HEK293 (cell line): Measurements from ENCODE around the gene CARMIL3.
"Not testable (repeated sequence)": the region's sequence is repeated elsewhere in the genome, so short reads cannot be mapped to it uniquely, and the experiment has no call there.

Experiments used
- CTCF ChIA-PET: fragments of 350-600 bp; formaldehyde crosslinking; extraction: SDS; loops from one replicate; lab custom pipeline; 2021; ENCODE audit warnings: antibody characterized with exemption; lab: Yijun Ruan, JAX
- POLR2A ChIA-PET: fragments of 300-600 bp; formaldehyde crosslinking; extraction: SDS; loops from one replicate; lab custom pipeline; 2020; ENCODE audit warnings: antibody characterized with exemption, inconsistent platforms; lab: Yijun Ruan, JAX
- H3K27ac ChIP-seq: fragments of 200-500 bp; sonication (Bioruptor generic); 2 replicates; pipeline ENCODE4 v1.5.1; 2014; ENCODE audit warnings: low read depth, low read length, control low read depth, inconsistent platforms; ENCODE audit errors: extremely low read depth
- H3K36me3 ChIP-seq, 2 experiments: fragments of 200-500 bp in 1 of 2; sonication (Bioruptor generic) in 1 of 2; 1 replicate in 1 of 2; 2 replicates in 1 of 2; pipeline ENCODE4 v1.5.1; 2014 to 2017; ENCODE audit warnings: inconsistent platforms in 2 of 2, low read length in 2 of 2; ENCODE audit not compliant: control insufficient read depth in 2 of 2, insufficient read depth in 1 of 2
- H3K4me1 ChIP-seq: fragments of 200-500 bp; sonication (Bioruptor generic); 2 replicates; pipeline ENCODE4 v1.5.1; 2014; ENCODE audit warnings: mild to moderate bottlenecking, low read length, inconsistent platforms; ENCODE audit not compliant: control insufficient read depth, insufficient read depth
- H3K4me3 ChIP-seq: 2 replicates; pipeline ENCODE4 v1.5.1; 2011; ENCODE audit warnings: low read depth, mild to moderate bottlenecking, control low read depth, low read length, moderate library complexity
- H3K9me3 ChIP-seq: fragments of 200-500 bp; sonication (Bioruptor generic); 2 replicates; pipeline ENCODE4 v1.5.1; 2014; ENCODE audit warnings: low read depth, low read length, inconsistent platforms; ENCODE audit not compliant: control insufficient read depth, insufficient read depth
- CTCF ChIP-seq: fragments of 450-650 bp; formaldehyde crosslinking; IDR thresholded peaks from 2 replicates; pipeline ENCODE4 v1.5.1; 2016; ENCODE audit warnings: missing biosample characterization, missing genetic modification characterization
- GLI4 ChIP-seq: fragments of 450-650 bp; formaldehyde crosslinking; IDR thresholded peaks from 2 replicates; pipeline ENCODE4 v1.5.1; 2016; ENCODE audit warnings: missing biosample characterization, missing genetic modification characterization
- SCRT2 ChIP-seq: fragments of 450-650 bp; formaldehyde crosslinking; IDR thresholded peaks from 2 replicates; pipeline ENCODE4 v1.5.1; 2016; ENCODE audit warnings: missing biosample characterization, missing genetic modification characterization
- TRIM28 ChIP-seq: IDR thresholded peaks from 2 replicates; pipeline ENCODE4 v1.6.1; 2011; ENCODE audit warnings: low read length, control low read depth, borderline replicate concordance
- ZIC2 ChIP-seq: fragments of 450-650 bp; formaldehyde crosslinking; IDR thresholded peaks from 2 replicates; pipeline ENCODE4 v1.5.1; 2016; ENCODE audit warnings: missing biosample characterization, missing genetic modification characterization
- ZNF121 ChIP-seq: fragments of 450-650 bp; formaldehyde crosslinking; IDR thresholded peaks from 2 replicates; pipeline ENCODE4 v1.5.1; 2016; ENCODE audit warnings: missing biosample characterization, missing genetic modification characterization
- ZNF2 ChIP-seq: fragments of 450-650 bp; formaldehyde crosslinking; IDR thresholded peaks from 2 replicates; pipeline ENCODE4 v1.5.1; 2016; ENCODE audit warnings: missing biosample characterization, missing genetic modification characterization
- ZNF549 ChIP-seq: fragments of 450-650 bp; IDR thresholded peaks from 2 replicates; pipeline ENCODE4 v1.5.1; 2018; ENCODE audit warnings: missing biosample characterization, missing genetic modification characterization, mild to moderate bottlenecking, inconsistent platforms, moderate library complexity
- ZNF654 ChIP-seq: fragments of 450-650 bp; formaldehyde crosslinking; IDR thresholded peaks from 2 replicates; pipeline ENCODE4 v1.5.1; 2016; ENCODE audit warnings: low read depth, missing biosample characterization, missing genetic modification characterization

CARMIL3 gene

GRCh38 chr14:24012726-24013273 lies 39.0 kb upstream of the CARMIL3 start:
- POLR2A ChIA-PET, result not testable (repeated sequence)
- TF ChIP-seq ZIC2, result peak; percentile 57

GRCh38 chr14:24013654-24014514 lies 37.9 kb upstream of the CARMIL3 start:
- CTCF ChIA-PET, result interaction anchor here (0.6 to 1.0 kb wide), 7 partner anchors 42 to 318 kb away, joined by 3 to 4 read pairs (median 3); no protein-coding TSS in a partner anchor
- TF ChIP-seq CTCF (tag by site-specific recombination) (peak; percentile 68), GLI4 (tag by site-specific recombination) (no peak), TRIM28 (0 out of 2 replicates have a peak, but pooled peaks have one; percentile 16), SCRT2 (tag by site-specific recombination) (0 out of 2 replicates have a peak, but pooled peaks have one; percentile 20), ZNF654 (tag by site-specific recombination) (peak; percentile 88), ZNF121 (tag by site-specific recombination) (0 out of 2 replicates have a peak, but pooled peaks have one; percentile 47), ZNF2 (peak; percentile 60; the same call in 1 of the 2 replicates), ZNF549 (tag by site-specific recombination) (no peak)
- POLR2A ChIA-PET, result no interaction called here

More at GRCh38 chr14:24012726-24013273, 39.0 kb upstream of the CARMIL3 start:
- H3K27ac ChIP-seq, H3K9me3 ChIP-seq, H3K4me3 ChIP-seq, H3K36me3 ChIP-seq, H3K4me1 ChIP-seq: not testable (repeated sequence)
- CTCF ChIA-PET, result interaction anchor here (0.9 to 1.2 kb wide), 2 partner anchors 96 to 149 kb away, joined by 3 read pairs; partner anchors contain the start of gene IRF9

GRCh38 chr14:24015745-24016144 lies 36.1 kb upstream of the CARMIL3 start:
- CTCF ChIA-PET, H3K36me3 ChIP-seq, H3K9me3 ChIP-seq, H3K27ac ChIP-seq, H3K4me3 ChIP-seq, POLR2A ChIA-PET, H3K4me1 ChIP-seq: not testable (repeated sequence)

More at GRCh38 chr14:24013654-24014514, 37.9 kb upstream of the CARMIL3 start:
- Histone ChIP-seq H3K36me3 (no peaks in the 10 kb centered on the region), H3K4me3 (no peak overlapping the region), H3K27ac (no peak overlapping the region), H3K4me1 (0 out of 2 replicates have a peak, but pooled peaks cover 4% of the 10 kb centered on the region), H3K9me3 (no peaks in the 10 kb centered on the region)

GRCh38 chr14:24018978-24019377 lies 32.8 kb upstream of the CARMIL3 start:
- H3K4me1 ChIP-seq, H3K9me3 ChIP-seq, H3K27ac ChIP-seq, H3K36me3 ChIP-seq, POLR2A ChIA-PET, H3K4me3 ChIP-seq, CTCF ChIA-PET: not testable (repeated sequence)

GRCh38 chr14:24019944-24020343 lies 31.9 kb upstream of the CARMIL3 start:
- POLR2A ChIA-PET, H3K27ac ChIP-seq, H3K36me3 ChIP-seq, H3K4me1 ChIP-seq, H3K4me3 ChIP-seq, H3K9me3 ChIP-seq, CTCF ChIA-PET: not testable (repeated sequence)
